GM10266 (cell line): ENCODE results near the gene PYURF.

Experiments
- DNase-seq: peaks from one replicate; pipeline ENCODE4 v3.0.0; 2012; ENCODE audit errors: extremely low spot score
- TF ChIP-seq, protein P1 (sequence below): IDR thresholded peaks from 2 replicates; pipeline ENCODE4 v1.5.1; 2012; ENCODE audit warnings: mild to moderate bottlenecking, low read depth; ENCODE audit not compliant: control insufficient read depth, insufficient read depth; ENCODE audit errors: missing control alignments

PYURF gene

DNA sequence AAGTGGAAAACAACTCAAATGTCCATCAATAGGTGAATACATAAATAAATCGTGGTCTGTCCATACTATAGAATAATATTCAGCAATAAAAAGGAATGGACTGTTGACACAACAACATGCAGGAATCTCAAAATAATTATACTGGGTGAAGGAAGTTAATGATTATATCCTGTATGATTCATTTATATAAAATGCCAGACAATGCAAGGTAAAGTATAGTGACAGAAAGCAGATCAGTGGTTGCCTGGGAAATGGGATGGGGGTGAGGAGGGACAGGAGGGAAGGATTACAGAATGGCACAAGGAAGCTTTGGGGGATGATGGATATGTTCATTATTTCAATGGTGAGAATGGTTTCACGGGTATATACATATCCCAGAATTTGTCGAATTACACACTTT lies 12.3 kb downstream of the PYURF start:
- TF ChIP-seq, protein P1, sequence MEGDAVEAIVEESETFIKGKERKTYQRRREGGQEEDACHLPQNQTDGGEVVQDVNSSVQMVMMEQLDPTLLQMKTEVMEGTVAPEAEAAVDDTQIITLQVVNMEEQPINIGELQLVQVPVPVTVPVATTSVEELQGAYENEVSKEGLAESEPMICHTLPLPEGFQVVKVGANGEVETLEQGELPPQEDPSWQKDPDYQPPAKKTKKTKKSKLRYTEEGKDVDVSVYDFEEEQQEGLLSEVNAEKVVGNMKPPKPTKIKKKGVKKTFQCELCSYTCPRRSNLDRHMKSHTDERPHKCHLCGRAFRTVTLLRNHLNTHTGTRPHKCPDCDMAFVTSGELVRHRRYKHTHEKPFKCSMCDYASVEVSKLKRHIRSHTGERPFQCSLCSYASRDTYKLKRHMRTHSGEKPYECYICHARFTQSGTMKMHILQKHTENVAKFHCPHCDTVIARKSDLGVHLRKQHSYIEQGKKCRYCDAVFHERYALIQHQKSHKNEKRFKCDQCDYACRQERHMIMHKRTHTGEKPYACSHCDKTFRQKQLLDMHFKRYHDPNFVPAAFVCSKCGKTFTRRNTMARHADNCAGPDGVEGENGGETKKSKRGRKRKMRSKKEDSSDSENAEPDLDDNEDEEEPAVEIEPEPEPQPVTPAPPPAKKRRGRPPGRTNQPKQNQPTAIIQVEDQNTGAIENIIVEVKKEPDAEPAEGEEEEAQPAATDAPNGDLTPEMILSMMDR: no peak
- no peak for DNase-seq

DNA sequence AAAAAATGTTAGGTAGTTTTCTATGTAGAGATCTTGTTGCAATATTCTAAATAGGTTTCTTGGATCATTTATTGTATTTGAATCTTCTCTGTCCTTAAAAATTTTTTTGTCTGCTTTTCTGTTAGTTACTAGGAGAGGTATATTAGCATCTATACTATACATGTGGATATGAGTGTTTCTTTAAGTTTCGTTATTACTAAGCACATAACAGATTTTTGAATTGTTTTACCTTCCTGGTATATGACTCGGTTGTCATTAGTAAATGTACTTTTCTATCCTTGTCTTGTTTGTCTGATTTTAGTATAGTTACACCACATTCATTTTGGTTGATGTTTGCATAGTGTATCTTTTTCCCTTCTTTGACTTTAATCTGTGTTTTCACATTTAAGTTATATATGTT lies 20.2 kb downstream of the PYURF start:
- TF ChIP-seq, protein P1: no peak
- no peak for DNase-seq

GRCh38 chr4:88497859-88498409 lies 25.6 kb downstream of the PYURF start:
- DNase-seq: no peak
- TF ChIP-seq, protein P1: no peak

- no peak for DNase-seq
- TF ChIP-seq, protein P1: no peak
Measured at GRCh38 chr4:88489100-88489761, 34.3 kb downstream of the PYURF start.

GRCh38 chr4:88481537-88481936 lies 42.0 kb downstream of the PYURF start:
- no peak for DNase-seq
- TF ChIP-seq, protein P1: no peak

- TF ChIP-seq, protein P1: no peak
- DNase-seq: no peak
Measured at GRCh38 chr4:88478247-88478646, 45.3 kb downstream of the PYURF start.

- DNase-seq: no peak
- TF ChIP-seq, protein P1: no peak
Measured at GRCh38 chr4:88477229-88477860, 46.2 kb downstream of the PYURF start.
